OCI-LY3 (cell line): ENCODE measurements around the gene GAB4.

Experiments used
- H2AFZ ChIP-seq: fragments of 200-600, 300-600 bp; shearing (Covaris generic); 2 replicates; pipeline ENCODE4 v1.6.0; 2014; ENCODE audit warnings: antibody characterized with exemption, low read depth, low read length
- H3K27ac ChIP-seq: fragments of 200-600, 300-600 bp; sonication (generic); 2 replicates; pipeline ENCODE4 v1.5.1; 2014; ENCODE audit warnings: mild to moderate bottlenecking, low read length, moderate library complexity, mixed read lengths
- H3K27me3 ChIP-seq: fragments of 200-600, 300-600 bp; sonication (generic); 2 replicates; pipeline ENCODE4 v1.6.1; 2014; ENCODE audit warnings: low read depth, low read length, mixed read lengths
- H3K36me3 ChIP-seq: fragments of 200-600, 300-600 bp; sonication (generic); replicated peaks from 2 replicates; pipeline ENCODE3; 2014; ENCODE audit warnings: low read depth, low read length, mixed read lengths
- H3K4me1 ChIP-seq: fragments of 300-600, 200-600 bp; sonication (generic); 2 replicates; pipeline ENCODE4 v1.6.1; 2014; ENCODE audit warnings: low read length, mixed read lengths
- H3K4me2 ChIP-seq: fragments of 200-600, 300-600 bp; sonication (generic); 2 replicates; pipeline ENCODE4 v1.6.1; 2014; ENCODE audit warnings: low read length, mixed read lengths
- H3K4me3 ChIP-seq: fragments of 300-600, 200-600 bp; sonication (generic); 2 replicates; pipeline ENCODE4 v1.5.1; 2014; ENCODE audit warnings: antibody characterized with exemption, mild to moderate bottlenecking, low read length, moderate library complexity
- H3K79me2 ChIP-seq: fragments of 300-600, 200-600 bp; shearing (Covaris generic); 2 replicates; pipeline ENCODE4 v1.6.1; 2014; ENCODE audit warnings: mild to moderate bottlenecking, low read length, mixed read lengths
- H3K9ac ChIP-seq: fragments of 300-600, 200-600 bp; shearing (Covaris generic); 2 replicates; pipeline ENCODE4 v1.6.0; 2014; ENCODE audit warnings: mild to moderate bottlenecking, low read length, moderate library complexity
- H3K9me3 ChIP-seq: fragments of 200-600, 300-600 bp; shearing (Covaris generic); 2 replicates; pipeline ENCODE4 v1.6.1; 2014; ENCODE audit warnings: low read length, mixed read lengths; ENCODE audit not compliant: insufficient read depth
- H4K20me1 ChIP-seq: fragments of 200-600, 300-600 bp; sonication (generic); 2 replicates; pipeline ENCODE4 v1.6.1; 2016; ENCODE audit warnings: low read length, mixed read lengths; ENCODE audit not compliant: insufficient read depth
- CTCF ChIP-seq: fragments of 200-600, 300-600 bp; sonication (generic); IDR thresholded peaks from 2 replicates; pipeline ENCODE4 v1.5.1; 2014; ENCODE audit warnings: antibody characterized with exemption, low read length, low read depth
- EZH2phosphoT487 ChIP-seq: fragments of 200-600 bp; shearing (Covaris generic); IDR thresholded peaks from 2 replicates; pipeline ENCODE4 v1.6.1; 2018; ENCODE audit warnings: antibody characterized with exemption, mixed run types, low read depth

GAB4 gene

DNA sequence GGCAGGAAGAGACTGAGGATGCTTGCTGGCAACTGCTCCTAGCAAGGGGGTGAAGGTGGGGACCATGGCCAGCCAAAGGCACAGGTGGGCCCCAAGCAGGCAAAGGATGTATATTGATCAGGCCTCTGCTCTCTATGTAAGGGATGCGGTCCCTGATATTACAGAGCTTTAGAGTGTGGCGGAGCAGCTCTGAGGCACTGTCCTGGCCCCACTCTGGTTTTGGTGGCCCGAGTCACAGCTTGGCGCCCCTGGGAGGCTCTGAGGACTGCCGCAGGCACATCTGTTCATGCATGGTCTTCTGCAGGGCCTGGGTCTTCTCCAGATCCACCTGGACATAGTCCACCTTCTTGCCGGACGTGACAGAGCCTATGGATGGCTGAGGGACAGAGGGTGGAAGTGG is 45.5 kb downstream of the GAB4 start:
- H3K27me3 ChIP-seq: no peaks in the 10 kb centered on the region
- H2AFZ ChIP-seq: no peak overlapping the region
- no peak overlapping the region for H3K9ac ChIP-seq
- H3K4me1 ChIP-seq: no peaks in the 10 kb centered on the region
- no peaks in the 10 kb centered on the region for H3K36me3 ChIP-seq
- no peaks in the 10 kb centered on the region for H4K20me1 ChIP-seq
- no peaks in the 10 kb centered on the region for H3K79me2 ChIP-seq
- H3K4me3 ChIP-seq: no peak overlapping the region
- no peaks in the 10 kb centered on the region for H3K9me3 ChIP-seq
- no peak overlapping the region for H3K27ac ChIP-seq
- TF ChIP-seq EZH2phosphoT487 (no peak), CTCF (no peak)
- H3K4me2 ChIP-seq: no peak overlapping the region

- H3K27ac ChIP-seq: no peak overlapping the region
- H3K9ac ChIP-seq: no peak overlapping the region
- H3K27me3 ChIP-seq: no peaks in the 10 kb centered on the region
- no peaks in the 10 kb centered on the region for H3K36me3 ChIP-seq
- H4K20me1 ChIP-seq: no peaks in the 10 kb centered on the region
- no peaks in the 10 kb centered on the region for H3K79me2 ChIP-seq
- H3K9me3 ChIP-seq: no peaks in the 10 kb centered on the region
- no peaks in the 10 kb centered on the region for H3K4me1 ChIP-seq
- no peak overlapping the region for H2AFZ ChIP-seq
- no peak overlapping the region for H3K4me3 ChIP-seq
- no peak overlapping the region for H3K4me2 ChIP-seq
- no peak for TF ChIP-seq EZH2phosphoT487
- TF ChIP-seq CTCF: no peak
These were observed 46.4 kb downstream of the GAB4 start for GRCh38 chr22:16961477-16962186.

DNA sequence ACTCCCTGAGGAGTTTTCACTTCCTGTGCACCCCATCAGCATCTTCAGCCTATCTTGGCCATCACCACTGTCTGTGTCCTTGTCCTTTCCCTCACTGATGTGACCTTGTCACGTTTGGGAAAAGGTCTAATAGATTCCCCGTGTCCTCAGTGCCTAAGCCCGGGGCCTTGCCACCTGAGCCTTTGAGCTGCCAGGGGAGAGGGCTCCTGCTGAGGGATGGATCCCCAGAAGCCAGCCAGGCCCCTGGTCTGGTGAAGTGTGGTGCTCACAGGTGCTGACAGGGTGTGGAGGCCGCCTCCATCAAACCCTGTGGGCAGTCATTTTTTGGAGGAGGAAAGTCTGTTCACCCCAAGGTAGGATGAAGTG is 47.2 kb downstream of the GAB4 start:
- Histone ChIP-seq H3K79me2 (no peaks in the 10 kb centered on the region), H2AFZ (no peak overlapping the region), H3K36me3 (no peaks in the 10 kb centered on the region), H3K4me2 (no peak overlapping the region), H4K20me1 (no peaks in the 10 kb centered on the region), H3K4me1 (no peaks in the 10 kb centered on the region), H3K9me3 (no peaks in the 10 kb centered on the region), H3K9ac (no peak overlapping the region), H3K27me3 (no peaks in the 10 kb centered on the region), H3K4me3 (no peak overlapping the region), H3K27ac (no peak overlapping the region)
- TF ChIP-seq EZH2phosphoT487: no peak
- TF ChIP-seq CTCF: no peak

- H4K20me1 ChIP-seq: no peaks in the 10 kb centered on the region
- no peak overlapping the region for H2AFZ ChIP-seq
- H3K4me3 ChIP-seq: no peak overlapping the region
- no peaks in the 10 kb centered on the region for H3K27me3 ChIP-seq
- H3K4me2 ChIP-seq: no peak overlapping the region
- H3K79me2 ChIP-seq: no peaks in the 10 kb centered on the region
- H3K4me1 ChIP-seq: no peaks in the 10 kb centered on the region
- no peak overlapping the region for H3K9ac ChIP-seq
- no peaks in the 10 kb centered on the region for H3K9me3 ChIP-seq
- TF ChIP-seq EZH2phosphoT487 (no peak), CTCF (no peak)
- no peaks in the 10 kb centered on the region for H3K36me3 ChIP-seq
- no peak overlapping the region for H3K27ac ChIP-seq
These were observed 47.7 kb downstream of the GAB4 start for GRCh38 chr22:16960220-16960883.
